Stimulated activated CD4-positive, alpha-beta T cell treated with anti-CD3 and anti-CD28 coated beads, TNF-alpha, amount 100 ng/mL, for 1 hour (primary cell): ENCODE measurements around the gene IQGAP3.

Source experiments
- DNase-seq, 3 donors: peaks; one replicate each; pipeline ENCODE4 v3.0.0-alpha.2; 2020; ENCODE audit warnings: low read depth in 3 of 3, low spot score in 1 of 3

IQGAP3 gene

DNA sequence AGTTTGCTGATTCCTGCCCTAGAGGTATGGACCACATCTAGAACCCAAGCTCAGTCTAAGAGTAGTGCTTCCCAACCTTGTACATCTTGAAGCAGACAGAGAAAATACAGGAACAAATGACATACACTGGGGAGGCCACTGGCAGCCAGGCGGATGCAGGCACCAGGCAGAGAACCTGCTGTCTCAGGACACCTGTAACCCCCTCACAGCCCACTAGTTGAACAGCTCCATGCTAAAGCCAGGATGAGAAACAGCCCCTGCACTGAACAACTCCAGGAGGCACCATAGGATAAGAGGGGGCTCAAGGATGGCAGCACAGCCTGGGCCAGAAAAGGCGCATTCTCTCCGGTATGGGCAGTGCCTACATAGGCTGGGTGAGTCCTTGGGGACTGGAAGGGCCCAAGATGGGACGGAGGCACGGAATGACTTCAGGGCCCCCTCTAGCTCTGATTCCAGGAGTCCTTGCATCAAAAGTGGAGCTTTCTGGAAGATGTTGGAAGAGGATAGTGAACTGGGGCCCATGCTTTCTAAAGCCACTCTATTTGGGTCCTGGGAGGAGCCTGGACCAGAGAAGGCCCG lies 87.8 kb downstream of the IQGAP3 start:
- DNase-seq, result no peak

DNA sequence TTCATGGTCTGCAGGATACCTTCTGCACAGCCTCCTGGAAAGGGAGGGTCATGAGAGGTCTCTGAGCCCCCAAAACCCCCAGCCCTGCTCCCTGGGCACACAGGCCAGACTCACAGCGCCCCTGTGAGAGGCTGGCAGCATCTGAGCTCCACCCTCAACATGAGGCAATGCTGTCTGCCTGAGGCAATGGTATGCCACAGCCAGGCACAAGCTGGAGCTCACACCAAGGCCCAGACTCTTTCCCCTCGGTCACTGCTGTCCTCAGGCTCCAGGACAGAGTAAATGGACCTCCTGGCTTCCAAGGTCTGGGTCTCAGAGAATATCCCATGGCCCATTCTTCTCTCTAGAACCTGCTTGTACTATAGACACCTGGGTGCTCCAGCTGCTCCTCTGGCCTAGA lies 89.0 kb downstream of the IQGAP3 start:
- DNase-seq, result no peak

DNA sequence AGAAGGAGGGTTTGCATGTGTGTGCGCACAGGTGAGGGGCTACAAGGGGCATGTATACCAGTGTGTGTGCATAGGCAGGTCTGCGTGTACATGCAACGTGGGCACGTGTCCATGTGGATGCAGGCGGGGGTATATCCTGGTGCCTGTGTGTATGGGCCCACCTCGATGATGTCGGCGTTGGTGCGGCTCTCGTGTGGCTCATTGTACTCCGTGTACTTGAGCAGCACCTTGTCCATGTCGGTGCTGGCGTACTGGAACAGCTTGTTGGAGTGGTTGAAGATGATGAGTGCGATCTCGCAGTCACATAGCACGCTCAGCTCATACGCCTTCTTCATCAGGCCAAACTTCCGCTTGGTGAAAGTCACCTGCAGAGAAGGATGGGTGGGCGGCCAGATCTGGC lies 90.1 kb downstream of the IQGAP3 start:
- no peak for DNase-seq

DNA sequence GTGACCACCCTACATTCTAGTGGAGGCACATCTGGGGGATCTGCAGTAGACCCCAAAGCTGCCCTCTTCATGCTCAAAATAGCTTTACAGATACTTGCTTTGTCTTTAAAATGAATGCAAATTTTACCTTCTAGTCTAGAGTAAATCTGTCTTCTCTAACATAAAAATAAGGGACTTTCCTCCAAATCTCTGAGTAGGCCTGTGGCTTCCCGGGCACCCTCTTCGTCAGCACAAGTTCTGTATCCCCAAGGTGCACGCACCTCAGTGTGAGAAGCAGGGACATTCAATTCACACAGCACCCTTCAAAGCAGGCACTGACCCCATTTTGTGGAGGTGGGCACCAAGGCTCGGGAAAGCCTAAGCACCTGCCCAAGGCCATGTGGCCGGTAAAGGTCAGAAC lies 90.8 kb downstream of the IQGAP3 start:
- no peak for DNase-seq

DNA sequence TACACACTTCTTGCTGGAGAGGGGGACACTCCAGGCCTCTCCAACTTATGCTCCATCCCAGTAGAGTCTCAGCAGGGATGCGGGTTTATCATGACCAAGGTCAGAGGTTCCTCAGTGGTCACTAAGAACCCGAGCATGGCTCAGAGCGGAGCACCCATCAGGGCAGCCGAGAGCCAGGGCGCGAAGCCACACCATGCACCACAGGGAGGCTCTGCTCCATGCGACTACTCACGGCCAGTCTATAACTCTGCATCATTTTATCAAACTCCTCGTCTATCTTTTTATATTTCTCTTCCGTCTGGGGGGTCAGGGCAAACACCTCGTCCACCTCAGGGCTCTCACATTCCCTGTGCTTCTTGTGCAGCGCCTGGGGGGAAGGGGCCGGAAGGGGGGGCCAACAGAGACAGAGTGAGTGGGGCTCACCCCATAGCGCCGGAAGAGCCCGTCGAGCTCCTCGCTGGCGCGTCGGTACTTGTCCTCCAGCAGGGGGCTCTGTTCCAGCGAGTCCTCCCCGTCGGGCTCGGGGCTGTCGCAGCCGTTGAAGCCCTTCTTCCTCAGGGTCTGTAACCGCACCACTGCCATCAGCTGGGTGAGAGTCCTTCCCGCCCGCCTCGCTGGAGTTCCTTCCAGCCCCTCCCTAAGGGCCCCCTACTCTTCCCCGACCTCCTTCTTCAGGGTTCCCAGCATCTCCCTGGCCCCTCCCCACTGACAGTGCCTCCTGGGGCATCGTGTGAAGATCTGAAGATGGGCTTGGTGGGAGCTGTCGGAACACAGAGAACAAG lies 91.8 kb downstream of the IQGAP3 start:
- DNase-seq, result peak; percentile 53 to 59 (median 58)

DNA sequence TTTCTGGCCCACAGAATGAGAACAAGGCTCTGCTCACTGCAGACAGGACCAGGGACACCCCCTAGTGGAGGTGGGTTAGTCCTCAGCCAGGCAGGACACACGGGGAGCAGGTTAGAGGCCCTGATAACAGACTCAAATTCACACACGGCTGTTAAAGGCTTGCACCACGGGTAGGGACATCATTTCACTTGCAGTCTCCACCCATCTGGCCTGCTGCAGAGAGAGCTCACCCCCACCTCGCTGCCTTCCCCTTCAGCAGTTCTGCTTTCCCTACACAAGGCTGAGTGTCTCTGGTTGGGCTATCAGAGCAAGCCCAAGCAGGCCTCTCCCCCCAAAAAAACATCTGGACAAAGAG lies 92.4 kb downstream of the IQGAP3 start:
- DNase-seq, result no peak

DNA sequence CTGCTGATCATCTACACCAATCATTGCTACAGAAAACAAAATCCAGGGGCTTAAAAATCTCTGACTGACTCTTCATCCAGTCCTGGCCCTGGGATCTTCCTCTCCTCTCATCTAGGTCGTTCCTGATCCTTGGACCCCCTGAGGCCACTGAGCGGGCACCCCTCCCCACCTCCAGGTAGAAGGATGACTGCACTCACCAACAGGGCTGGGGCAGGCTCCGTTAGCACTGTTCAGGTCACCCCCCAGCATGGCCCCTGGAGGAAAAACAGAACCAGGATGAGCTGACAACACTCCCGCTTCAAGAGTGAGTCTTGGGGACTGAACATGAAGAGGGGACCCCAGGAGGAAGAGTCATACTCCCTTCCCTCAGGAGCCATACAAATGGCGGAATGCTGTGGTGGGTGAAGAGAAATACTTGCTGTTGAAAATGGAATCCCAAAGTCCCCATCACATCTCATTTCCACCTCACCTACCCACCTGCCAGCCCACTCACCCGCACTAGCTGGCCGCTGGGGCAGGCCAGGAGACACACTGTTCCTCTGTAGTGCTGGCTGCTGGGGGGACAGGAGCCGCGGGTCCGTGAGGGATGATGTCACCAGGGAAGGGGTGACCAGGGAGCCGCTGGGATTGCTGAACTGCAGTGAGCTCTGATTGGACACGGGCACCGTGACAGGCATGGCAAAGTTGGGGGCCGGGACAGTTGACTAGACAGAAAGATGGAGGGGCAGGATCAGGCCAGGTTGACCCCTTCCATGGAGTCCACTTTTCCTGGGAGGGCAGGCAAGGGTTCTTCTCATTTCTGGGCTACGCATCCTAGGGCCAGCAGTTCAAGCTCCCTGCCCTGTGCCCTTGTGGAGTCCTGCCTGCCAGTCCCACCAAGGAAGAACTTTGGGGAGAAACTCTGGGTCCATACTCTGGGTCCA lies 93.0 kb downstream of the IQGAP3 start:
- no peak for DNase-seq

DNA sequence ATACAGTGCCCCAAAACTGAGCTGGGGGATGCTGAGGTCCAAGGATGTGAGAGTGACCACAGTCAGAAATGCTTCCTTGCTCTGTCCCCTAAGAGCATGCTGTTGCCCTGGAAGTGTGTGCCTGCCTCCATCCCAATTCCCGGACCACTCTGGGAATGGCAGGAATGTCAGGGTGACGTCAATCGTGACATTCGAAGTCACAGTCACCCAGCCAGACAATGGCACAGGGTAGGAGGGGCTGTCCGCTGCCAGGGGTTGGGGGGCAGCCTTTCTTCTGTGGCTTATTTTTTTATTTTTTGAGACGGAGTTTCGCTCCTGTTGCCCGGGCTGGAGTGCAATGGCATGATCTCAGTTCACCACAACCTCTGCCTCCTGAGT lies 94.1 kb downstream of the IQGAP3 start:
- no peak for DNase-seq

DNA sequence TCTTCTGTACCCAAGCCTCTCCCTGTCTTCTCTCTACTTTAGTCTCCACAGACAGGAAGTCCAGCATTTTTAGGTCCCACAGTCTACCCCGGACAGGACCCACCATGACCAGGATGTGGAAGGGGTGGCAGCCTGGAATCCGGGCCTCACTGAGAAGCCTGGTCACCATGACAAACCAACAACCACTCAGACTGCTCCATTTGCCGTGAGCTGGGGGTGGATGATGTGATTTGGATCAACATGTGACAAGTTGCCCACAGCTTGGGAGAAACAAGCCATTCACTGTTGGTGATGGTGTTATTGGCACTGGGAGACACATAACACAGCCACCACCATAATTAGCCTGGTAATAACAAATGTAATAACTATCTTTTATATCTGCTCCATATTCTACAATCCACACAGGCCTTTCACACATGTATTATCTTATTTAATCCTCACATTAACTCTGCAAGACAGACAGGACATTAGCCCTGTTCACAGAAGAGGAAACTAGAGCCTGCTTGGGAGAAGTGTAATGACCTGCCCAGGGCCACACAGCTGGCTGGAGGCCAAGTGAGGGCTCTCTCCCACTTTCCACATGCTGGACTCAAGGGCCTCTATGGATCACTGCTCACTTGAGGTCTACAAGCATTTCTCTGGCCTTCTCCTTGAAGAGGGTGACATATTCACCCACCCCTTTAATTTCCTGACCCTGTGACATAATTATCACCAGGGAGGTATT lies 94.7 kb downstream of the IQGAP3 start:
- no peak for DNase-seq

DNA sequence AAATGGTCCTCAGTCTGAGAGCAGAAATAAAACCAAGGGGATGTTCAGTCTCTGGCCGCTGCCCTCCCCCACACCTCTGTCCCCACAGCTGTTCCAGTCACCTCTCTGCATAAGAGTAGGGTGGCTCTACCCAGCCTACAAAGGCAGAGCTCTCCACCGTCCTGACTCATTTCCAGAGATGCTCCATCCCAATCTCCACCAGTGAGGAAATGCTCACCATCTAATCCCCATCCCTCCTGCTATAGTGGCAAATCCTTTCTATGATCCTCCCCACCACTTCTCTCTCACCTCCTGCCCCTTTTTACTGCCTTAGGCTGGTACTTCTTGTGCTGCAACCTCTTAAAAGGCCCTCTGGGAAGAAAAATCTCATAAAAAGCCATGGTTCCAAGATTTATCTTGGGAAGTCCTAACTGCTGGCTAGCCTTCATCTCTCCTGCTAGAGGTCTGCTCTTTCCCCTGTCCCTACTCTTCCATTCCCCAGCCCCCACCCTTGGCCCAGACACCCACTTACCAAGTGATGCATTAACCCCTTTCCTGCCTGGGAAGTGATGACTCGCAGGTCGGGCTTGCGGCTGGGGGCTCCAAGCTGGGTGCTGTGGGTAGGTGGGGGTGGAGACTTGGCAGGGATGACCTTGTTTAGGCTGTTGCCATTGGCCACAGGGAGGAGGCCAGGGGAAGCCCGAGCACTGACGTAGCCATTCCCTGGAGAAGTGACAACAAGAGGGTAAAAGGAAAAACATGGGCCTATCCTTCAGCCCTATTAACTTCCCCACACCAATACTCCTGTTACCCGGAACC lies 95.7 kb downstream of the IQGAP3 start:
- DNase-seq, result no peak

DNA sequence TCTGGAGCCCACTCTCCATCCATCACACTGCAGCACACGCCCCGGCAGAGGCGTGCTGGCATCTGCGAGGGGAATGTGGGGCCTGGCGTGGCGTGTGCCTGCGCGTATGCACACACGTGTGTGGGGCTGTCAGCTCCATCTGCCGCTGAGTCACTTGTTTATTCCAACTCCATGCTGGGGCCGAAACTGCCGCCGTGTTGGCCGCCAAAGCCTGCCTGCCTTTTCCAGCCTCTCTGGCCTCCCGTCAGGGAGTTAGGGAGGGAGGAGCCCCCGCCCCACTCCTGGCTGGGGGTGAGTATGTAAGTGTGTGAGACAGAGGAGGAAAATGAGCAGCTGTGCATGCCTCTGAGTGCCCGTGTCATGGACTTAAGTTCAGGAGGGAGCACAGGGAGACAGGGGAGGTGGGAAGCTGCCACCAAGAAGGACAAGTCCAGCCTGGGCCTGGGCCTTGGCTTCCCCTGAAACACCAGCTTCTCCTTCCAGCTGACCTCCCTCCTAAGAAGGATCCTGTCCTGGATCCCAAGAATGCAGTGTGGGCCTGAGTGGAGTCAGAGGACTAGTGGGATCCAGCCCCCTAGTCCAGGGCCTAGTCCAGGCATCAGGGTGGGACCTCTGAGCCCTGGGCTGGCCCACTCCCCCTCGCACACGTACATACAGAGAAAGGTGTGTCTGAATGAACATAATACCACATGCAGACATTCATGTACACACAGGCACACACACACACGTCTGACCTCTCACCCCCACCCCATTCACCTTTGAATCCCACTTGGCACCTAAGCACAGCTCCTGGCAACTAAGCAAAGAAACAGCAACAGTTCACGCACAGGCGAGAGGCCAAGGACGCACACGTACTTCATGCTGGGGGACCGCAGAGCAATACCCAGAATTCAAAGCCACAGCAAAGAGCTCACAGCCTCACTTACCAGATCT lies 96.5 kb downstream of the IQGAP3 start:
- DNase-seq, result no peak
